HG03571 (cell line): ENCODE data around the gene MRM3.
"Not testable (repeated sequence)": the region's sequence is repeated elsewhere in the genome, so short reads cannot be mapped to it uniquely, and the experiment has no call there.

Experiments used
- ATAC-seq: cut with Tn5 transposase; IDR thresholded peaks from one replicate; pipeline ENCODE4 v1.9.1; 2021; ENCODE audit not compliant: unreplicated experiment

The MRM3 gene

DNA sequence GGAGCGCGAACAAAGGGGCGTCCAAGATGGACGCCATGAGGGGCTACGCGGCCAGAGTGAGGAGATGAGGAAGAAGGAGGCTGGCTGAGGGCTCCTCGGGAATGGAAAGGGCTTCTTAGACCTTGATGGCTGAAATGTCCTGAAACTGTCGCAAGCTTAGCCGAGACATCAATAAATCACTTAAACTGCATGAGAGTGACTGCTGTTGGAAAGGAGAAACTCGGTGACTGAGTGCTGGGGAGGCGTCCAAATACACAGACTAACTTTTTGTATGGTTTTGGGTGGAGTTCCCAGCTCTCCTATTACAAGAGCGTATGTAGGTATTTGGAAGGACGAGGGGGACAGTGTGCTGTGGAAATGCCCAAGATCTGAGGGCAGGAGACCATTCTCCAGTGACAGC, 28.7 kb upstream of the MRM3 start:
- ATAC-seq, result no peak

DNA sequence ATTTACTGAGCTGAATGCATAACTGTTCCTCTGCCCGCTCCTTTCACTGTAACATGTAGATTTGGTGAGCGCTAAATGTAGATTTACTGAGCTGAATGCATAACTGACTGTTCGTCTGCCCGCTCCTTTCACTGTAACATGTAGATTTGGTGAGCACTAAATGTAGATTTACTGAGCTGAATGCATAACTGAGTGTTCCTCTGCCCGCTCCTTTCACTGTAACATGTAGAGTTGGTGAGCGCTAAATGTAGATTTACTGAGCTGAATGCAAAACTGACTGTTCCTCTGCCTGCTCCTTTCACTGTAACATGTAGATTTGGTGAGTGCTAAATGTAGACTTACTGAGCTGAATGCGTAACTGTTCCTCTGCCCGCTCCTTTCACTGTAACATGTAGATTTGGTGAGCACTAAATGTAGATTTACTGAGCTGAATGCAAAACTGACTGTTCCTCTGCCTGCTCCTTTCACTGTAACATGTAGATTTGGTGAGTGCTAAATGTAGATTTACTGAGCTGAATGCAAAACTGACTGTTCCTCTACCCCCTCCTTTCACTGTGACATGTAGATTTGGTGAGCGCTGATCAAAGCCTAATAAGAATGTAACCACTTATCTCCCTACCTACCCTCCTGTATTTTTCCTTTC, 26.7 kb upstream of the MRM3 start:
- not testable (repeated sequence) for ATAC-seq

DNA sequence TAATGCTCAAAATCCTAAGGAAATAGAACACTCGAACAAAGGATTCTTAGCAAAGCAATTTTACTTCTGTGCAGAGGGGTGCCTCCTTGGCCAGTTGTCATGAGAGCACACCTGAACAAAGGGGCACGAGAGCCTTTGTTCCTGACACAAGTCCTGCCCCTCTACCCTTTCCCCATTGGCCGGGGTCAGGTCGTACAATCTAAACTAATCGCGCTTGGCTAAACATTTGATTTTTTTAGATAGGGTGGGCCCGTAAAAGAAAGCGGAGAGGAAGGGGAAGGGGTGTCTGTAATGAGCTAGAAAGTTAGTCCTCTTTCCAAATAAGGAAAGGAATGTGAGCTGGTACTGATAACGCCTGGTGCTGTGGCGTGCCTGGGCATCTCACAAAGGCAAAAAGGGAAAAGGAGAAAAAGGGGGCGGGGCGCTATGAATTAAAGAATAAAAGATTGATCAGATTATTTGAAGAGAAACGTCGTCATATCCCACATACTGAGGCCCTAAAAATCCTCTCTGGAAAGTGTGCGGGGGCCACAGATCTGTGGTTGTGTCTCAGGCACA, 26.1 kb upstream of the MRM3 start:
- not testable (repeated sequence) for ATAC-seq

DNA sequence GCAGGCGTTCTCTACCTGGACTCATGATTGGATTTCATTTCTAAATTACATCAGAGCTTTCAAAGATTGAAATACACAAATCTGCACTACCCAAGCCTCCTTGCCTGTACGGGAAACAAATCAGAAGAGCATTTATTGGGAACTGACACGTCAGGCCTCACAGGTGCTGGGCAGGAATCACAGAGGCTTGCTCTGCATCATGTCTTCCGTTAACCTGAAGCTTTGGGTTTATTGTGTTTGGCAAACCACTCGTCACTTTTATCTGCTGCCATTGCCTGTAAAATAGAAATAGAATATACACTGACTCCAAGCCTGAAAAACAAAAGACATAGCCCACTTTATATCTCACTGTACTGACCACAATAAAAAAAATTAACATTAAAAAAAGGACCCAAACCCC, 22.2 kb upstream of the MRM3 start:
- no peak for ATAC-seq

DNA sequence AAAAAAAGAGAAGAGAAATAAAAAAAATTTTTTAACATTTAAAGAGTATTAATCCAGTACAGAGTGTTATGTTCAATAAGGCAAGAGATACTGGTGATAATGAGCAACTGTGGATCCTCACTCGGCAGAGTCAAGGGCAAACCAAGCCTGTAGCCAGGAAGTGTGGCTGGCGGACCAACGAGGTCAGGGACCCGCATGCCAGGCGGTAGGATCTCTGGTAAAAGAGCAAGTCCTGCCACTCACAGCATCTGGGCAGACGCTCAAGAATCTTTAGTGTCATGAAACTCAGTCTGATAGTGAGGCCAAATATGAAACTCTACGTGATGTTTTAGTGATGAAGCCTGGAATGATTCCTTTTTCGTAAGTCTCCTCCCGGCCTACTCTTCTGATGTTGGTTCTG, 21.8 kb upstream of the MRM3 start:
- ATAC-seq, result no peak

DNA sequence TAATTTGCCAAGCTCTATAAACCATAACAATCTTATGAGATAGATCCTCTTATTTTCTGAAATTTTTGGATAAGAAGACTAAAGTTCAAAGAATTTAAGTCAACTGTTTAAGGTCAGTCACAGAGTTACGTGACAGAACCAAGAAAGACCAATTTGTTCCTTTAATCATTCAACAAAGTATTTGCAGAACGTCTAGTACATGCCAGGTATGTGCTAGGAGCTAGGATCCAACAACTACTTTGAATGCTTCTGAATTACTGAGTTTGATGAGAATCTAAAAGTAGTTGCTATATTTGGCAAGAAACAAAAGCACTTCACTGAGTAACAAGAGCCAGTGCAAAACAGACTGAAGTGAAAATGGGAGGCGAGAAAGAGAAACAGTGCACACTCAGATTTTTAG, 15.1 kb upstream of the MRM3 start:
- ATAC-seq, result no peak

DNA sequence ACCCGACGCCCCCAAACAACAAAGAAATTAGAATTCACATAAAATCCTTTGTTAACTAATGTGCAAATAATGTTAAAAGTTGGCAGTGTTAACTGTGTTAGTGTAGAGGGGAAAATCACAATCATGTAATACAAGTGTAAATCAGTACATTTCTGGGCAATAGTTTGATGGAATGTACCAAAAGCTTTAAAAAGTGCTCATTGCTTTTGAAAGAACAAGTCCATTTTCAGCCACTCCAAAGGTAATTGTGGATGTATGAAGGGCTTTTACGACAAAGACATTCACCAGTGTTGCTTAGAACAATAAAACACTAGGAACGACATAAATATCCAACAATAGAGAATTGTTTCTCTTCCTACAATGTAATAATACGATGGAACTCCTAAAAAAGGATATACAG, 9.1 kb upstream of the MRM3 start:
- no peak for ATAC-seq

DNA sequence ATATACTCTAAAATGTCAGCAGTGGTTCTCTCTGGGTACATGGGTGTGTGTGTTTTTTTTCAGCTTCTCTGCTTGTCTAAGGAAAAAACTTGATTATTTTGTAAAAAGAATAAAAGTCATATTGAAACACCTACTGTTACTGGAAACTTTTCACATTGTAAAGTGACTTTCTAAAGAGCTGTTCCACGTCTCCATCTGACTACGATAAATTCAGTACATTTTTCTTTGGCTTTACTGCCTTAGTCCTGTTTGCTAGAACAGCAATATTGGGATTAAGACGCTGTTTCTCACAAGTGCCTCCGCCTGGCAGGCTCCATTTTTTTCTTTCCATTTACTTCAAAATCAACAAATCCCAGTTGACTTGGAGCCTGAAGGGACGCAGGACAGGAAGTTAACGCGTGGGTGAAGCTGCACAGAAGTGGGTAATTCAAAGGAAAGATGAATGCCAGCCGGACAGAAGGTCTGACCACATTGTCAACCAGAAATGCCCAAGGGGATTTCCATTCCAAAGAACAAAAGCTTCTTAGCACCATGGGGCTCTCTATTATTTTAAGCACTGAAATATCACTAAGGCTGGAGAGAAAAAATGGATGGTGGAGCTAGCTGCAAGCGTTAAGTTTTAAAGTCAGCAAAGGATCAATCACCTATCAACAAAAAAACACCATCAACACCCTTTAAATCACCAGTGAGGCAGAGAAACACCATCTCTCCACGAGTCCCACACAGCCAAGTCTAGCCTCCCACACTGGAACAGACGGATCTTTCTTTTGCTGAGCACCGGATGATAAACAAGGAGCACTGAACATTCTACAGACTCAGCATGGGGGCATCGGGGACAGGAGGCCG, 8.5 kb upstream of the MRM3 start:
- ATAC-seq, result no peak

DNA sequence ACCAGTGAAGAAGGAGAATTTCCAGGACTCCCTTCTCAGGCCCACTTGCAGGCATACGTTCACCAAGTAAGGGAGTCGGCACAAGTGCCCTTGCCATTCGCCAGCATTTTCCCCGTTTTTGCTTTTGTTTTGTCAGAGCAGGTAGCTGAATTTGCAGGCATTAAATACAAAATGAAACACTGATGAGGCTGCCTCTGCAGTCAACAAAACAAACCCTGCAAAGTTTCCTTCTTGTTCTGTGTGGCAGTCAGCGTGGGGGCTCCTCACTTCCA, 7.9 kb upstream of the MRM3 start:
- ATAC-seq, result no peak

DNA sequence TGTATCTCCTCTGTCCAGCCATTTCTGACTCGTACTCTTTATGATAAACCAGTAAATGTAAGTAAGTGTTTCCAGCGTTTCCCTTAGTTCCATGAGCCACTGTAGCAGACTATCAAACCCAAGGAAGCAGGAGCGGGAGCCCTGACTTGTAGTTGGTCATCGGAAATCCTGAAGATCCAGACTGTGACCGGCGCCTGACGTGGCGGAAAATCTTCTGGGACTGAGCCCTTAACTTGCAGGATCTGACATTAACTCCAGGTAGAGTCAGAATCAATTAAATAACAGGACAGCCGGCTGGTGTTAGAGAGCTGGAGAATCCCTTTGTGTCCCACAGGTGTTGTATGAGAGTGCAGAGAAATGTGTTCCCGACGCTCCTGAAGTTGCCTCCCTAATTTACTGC, 4.1 kb upstream of the MRM3 start:
- no peak for ATAC-seq

DNA sequence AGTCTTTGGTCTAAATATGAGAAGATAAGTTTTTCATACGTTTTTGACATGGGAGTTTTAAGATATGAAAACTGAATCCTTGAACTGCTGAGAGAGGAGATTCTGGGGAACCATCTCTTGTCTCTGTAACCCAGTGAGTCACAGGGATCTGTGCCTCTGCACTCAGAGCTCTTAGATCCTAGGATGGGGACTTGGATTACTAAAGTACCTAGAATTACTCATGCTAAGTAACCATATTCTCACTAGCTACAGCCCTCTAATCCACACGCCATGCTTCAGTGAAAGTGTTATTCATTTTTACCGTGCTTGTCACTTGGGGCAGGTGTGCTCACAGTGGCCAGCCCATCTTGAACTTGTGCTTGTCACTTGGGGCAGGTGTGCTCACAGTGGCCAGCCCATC, 2.0 kb downstream of the MRM3 start:
- no peak for ATAC-seq

DNA sequence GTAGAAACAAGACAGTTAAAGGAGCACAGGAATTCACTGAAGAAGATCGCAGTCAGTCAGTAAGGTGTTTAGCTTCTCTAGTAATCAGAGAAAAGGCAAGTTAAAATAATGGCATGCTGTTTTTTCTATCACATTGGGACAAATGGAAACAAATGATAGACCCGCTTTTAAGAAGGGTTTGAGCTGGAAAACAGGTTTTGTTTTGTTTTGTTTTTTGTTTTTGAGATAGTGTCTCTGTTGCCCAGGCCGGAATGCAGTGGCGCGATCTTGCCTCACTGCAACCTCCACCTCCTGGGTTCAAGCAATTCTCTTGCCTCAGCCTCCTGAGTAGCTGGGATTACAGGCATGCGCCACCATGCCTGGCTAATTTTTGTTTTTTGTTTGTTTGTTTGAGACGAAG, 3.7 kb downstream of the MRM3 start:
- not testable (repeated sequence) for ATAC-seq

DNA sequence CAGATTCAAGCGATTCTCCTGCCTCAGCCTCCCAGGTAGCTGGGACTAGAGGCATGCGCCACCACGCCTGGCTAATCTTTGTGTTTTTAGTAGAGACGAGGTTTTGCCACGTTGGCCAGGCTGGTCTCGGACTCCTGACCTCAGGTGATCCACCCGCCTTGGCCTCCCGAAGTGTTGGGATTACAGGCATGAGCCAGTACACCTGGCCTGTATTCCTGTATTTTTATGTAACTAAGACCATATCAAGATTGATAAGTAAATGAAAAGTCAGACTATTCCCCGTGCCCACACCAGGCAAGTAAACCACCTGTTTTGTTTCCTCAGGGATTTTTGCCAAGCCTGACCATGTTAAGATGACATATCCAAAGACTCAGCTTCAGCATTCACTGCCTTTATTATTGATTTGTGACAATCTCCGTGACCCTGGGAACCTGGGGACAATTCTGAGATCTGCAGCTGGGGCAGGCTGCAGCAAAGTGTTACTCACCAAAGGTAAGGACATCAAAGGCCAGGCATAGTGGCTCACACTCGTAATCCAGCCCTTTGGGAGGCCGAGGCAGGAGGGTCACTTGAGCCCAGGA, 5.6 kb downstream of the MRM3 start:
- ATAC-seq, result no peak

DNA sequence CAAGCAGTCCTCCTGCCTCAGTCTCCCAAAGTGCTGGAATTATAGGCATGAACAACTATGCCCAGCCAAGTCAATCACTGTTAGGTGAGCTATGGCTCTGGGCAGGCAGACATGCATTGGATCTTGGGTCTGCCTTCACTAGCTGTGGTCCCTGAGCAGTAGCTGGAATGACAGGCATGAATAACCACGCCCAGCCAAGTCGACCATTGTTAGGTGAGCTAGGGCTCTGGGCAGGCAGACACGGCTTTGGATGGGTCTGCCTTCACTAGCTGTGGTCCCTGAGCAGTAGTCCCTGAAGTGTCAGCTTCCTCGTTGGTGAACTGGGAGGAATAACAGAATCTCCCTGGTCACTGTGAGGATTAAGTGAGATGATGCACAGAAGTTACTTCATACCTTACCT, 6.4 kb downstream of the MRM3 start:
- no peak for ATAC-seq

DNA sequence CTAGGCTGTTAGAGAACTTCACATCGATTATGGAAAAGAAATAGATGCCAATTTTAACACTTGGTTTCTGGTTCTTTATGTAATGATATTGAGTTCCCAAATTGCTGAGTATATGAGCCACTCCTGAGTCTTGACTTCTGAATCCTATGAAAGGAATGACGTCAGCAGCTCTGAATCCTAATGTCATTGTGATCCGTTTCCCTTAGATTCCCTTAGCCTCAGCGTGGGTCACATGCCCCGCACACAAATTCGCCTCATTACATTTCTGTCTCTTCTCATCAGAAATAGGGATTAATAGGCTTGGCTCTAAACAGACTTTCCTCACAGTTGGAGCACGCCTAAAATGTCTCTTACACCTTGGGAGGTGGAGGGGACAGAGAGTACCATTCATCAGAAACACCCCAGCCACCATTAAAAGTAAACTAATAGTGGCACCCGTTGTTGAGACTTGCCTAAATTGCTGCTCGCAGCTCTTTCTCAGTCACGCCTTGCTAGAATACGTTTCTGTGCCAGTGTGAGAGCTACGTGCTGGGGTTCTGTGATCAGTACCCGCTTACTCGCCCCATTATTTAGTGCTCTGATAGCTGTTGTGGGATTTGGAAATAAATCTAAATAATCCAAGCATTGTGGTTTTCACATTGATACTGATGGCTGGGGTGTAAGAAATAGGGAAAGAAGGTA, 7.1 kb downstream of the MRM3 start:
- ATAC-seq, result no peak

DNA sequence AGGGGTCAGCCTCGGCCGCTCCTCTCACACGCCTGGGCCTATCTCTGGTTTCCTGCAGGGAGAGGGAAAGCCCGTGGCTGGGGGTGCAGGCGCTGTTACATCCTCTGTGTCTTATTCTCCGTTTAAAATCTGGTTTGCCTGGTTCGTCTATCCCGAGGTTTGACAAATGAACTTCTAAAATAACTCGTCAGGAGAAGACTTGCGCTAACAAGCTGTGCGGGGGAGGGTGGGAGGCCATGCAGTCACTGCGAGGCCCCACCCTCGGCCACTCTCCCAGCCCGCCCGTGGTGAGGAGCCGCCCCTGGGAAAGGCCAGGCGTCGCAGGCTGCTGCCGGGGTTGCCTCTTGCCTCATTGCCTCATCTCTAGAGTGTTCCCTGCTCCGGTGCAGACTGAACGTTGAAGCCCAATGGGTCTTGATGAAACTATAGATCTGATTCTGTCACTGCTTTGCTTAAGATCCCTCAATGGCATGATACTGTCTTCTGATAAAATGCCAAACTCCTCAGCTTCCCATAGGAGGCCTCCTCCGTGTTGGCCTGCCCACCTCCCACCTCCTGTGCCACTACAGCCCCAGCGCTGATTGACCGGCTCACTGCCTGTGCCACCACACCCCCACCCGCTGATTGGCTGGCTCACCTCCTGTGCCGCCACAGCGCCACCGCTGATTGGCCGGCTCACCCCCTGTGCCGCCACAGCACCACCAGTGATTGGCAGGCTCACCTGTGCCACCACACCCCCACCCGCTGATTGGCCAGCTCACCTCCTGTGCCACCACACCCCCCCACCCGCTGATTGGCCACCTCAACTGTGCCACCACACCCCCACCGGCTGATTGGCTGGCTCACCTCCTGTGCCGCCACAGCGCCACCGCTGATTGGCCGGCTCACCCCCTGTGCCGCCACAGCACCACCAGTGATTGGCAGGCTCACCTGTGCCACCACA, 8.0 kb downstream of the MRM3 start:
- not testable (repeated sequence) for ATAC-seq

DNA sequence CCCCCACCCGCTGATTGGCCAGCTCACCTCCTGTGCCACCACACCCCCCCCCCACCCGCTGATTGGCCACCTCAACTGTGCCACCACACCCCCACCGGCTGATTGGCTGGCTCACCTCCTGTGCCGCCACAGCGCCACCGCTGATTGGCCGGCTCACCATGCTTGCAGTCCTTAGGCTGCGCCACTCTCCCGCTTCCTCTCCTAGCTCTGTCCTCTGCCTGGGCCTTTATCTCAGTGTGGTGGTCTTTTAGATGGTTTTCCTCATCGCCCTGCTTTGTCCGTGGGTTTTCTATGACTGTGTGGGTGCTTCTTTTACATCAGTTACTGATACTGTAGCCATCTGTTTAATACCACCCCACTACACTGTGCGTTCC, 8.7 kb downstream of the MRM3 start:
- not testable (repeated sequence) for ATAC-seq

DNA sequence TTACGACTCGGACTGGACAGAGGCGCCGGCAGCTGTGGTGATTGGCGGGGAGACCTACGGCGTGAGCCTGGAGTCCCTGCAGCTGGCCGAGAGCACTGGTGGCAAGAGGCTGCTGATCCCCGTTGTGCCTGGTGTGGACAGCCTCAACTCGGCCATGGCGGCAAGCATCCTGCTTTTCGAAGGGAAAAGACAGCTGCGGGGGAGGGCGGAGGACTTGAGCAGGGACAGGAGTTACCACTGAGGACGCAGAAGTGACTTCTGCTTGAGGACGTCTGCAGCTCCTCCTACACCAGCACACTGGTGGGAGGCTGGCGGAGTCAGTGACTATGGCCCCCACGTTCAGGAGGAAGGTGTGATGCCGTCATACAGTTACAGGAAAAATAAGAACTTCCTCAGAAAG, 9.7 kb downstream of the MRM3 start:
- no peak for ATAC-seq

DNA sequence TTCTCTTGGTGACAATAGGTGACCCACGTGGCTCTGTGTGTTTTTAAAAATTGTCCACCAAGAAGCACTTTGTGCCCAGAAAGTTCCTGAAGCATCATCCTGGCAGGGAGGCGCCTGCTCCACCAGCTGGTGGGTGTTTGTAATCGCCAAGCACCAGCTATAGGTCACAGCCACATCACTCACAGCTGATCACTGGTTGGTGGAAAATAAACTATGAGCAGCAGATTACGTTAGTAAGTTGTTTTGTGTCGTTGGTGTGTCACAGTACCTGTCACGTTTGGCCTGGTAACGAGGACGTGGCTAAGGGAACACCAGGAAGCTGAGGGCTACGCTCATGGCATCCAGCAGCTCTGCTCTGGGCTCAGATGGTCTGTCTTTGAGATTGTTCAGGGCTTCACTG, 10.1 kb downstream of the MRM3 start:
- no peak for ATAC-seq

DNA sequence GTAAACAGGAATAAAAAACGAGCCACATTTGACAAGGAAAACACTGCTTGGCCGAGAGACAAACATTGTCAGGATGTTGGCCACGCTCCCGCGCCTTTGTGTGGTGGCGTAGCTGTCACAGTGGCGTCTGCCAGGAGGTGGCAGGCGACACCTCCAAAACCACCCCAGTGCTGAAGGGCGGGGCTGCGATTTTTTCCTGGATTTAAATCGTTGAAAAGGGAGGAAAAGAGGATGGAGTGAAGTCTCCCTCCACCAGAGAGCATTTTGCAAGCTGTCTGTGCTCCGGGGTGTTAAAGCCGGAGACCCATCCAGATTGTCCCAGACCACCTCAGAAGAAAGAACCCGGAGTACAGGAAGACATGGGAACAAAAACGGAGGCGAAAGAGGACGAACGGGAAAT, 12.7 kb downstream of the MRM3 start:
- ATAC-seq, result no peak

DNA sequence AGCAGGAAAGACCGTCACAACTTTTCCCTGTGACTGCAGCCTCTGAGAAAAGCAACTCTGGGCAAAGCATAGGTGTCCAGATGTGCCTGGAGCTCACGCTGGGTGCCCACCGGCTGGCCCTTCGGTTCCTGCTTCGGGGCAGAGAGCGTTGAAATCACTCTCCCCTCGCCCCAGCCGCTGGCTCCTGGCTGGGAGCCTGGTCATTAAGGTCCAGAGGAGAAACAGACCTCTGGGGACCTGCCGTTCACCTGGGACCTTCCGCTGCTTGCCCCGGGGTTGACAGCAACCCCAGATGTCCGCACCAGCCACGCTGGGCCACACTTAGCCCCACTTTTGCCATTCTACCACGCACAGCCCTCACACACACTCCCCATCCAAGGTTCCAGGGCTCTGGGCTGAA, 13.1 kb downstream of the MRM3 start:
- ATAC-seq, result no peak
